ENCODE results near the gene CTNND2.

The CTNND2 gene

GRCh38 chr5:10934783-10935355 lies 969.4 kb downstream of the CTNND2 start:
- peaks cover 0 to 1% (median 0%) of the 10 kb centered on the region in 5 experiments for H3K9me3 ChIP-seq (ENCODE audit: control extremely low read depth in 1 of 5, control insufficient read depth in 4 of 5, insufficient read depth in 2 of 5, low read depth in 1 of 5, low read length in 4 of 5)
- WGBS (ENCODE audit: insufficient coverage): 36% methylated on average over 2 of the region's 7 CpGs
- no peak overlapping the region for H3K27ac ChIP-seq (ENCODE audit: insufficient read depth in 1 of 2, low read depth in 1 of 2, low read length in 2 of 2, poor library complexity in 1 of 2, severe bottlenecking in 2 of 2)
- H3K36me3 ChIP-seq (ENCODE audit: control insufficient read depth in 4 of 4, insufficient read depth in 4 of 4, low read length in 3 of 4): no peaks in the 10 kb centered on the region
- no peak overlapping the region for H3K4me3 ChIP-seq (ENCODE audit: control insufficient read depth in 1 of 7, extremely low read depth in 1 of 7, insufficient read depth in 4 of 7, low read depth in 2 of 7, low read length in 6 of 7)
- no peaks in the 10 kb centered on the region for H3K27me3 ChIP-seq (replicated peaks in 2 of 5; ENCODE audit: control insufficient read depth in 4 of 5, insufficient read depth in 5 of 5, low read length in 4 of 5)
- ChIA-PET CTCF (no interaction called here), POLR2A (no interaction called here)
- no peaks in the 10 kb centered on the region for H3K4me1 ChIP-seq (ENCODE audit: control extremely low read depth in 1 of 4, control insufficient read depth in 4 of 4, insufficient read depth in 4 of 4, low read length in 3 of 4)
- no peak for DNase-seq

GRCh38 chr5:10933121-10933520 lies 971.1 kb downstream of the CTNND2 start:
- Histone ChIP-seq H3K4me3 (ENCODE audit: control insufficient read depth in 1 of 7, extremely low read depth in 1 of 7, insufficient read depth in 4 of 7, low read depth in 2 of 7, low read length in 6 of 7) (no peak overlapping the region), H3K27me3 (replicated peaks in 2 of 5; ENCODE audit: control insufficient read depth in 4 of 5, insufficient read depth in 5 of 5, low read length in 4 of 5) (no peaks in the 10 kb centered on the region), H3K27ac (ENCODE audit: insufficient read depth in 1 of 2, low read depth in 1 of 2, low read length in 2 of 2, poor library complexity in 1 of 2, severe bottlenecking in 2 of 2) (no peak overlapping the region), H3K36me3 (ENCODE audit: control insufficient read depth in 4 of 4, insufficient read depth in 4 of 4, low read length in 3 of 4) (no peaks in the 10 kb centered on the region), H3K4me1 (ENCODE audit: control extremely low read depth in 1 of 4, control insufficient read depth in 4 of 4, insufficient read depth in 4 of 4, low read length in 3 of 4) (no peaks in the 10 kb centered on the region), H3K9me3 (ENCODE audit: control extremely low read depth in 1 of 5, control insufficient read depth in 4 of 5, insufficient read depth in 2 of 5, low read depth in 1 of 5, low read length in 4 of 5) (peaks cover 0 to 3% (median 0%) of the 10 kb centered on the region in 5 experiments)
- no peak for DNase-seq
- POLR2A ChIA-PET: no interaction called here
- CTCF ChIA-PET: no interaction called here
- 89% methylated on average over 4 of the region's 4 CpGs for WGBS (ENCODE audit: insufficient coverage)

- Histone ChIP-seq H3K27me3 (replicated peaks in 2 of 5; ENCODE audit: control insufficient read depth in 4 of 5, insufficient read depth in 5 of 5, low read length in 4 of 5) (no peaks in the 10 kb centered on the region), H3K4me1 (ENCODE audit: control extremely low read depth in 1 of 4, control insufficient read depth in 4 of 4, insufficient read depth in 4 of 4, low read length in 3 of 4) (no peaks in the 10 kb centered on the region), H3K4me3 (ENCODE audit: control insufficient read depth in 1 of 7, extremely low read depth in 1 of 7, insufficient read depth in 4 of 7, low read depth in 2 of 7, low read length in 6 of 7) (no peak overlapping the region), H3K27ac (ENCODE audit: insufficient read depth in 1 of 2, low read depth in 1 of 2, low read length in 2 of 2, poor library complexity in 1 of 2, severe bottlenecking in 2 of 2) (no peak overlapping the region), H3K36me3 (ENCODE audit: control insufficient read depth in 4 of 4, insufficient read depth in 4 of 4, low read length in 3 of 4) (no peaks in the 10 kb centered on the region), H3K9me3 (ENCODE audit: control extremely low read depth in 1 of 5, control insufficient read depth in 4 of 5, insufficient read depth in 2 of 5, low read depth in 1 of 5, low read length in 4 of 5) (peaks cover 0 to 4% (median 0%) of the 10 kb centered on the region in 5 experiments)
- CTCF ChIA-PET: no interaction called here
- WGBS (ENCODE audit: insufficient coverage): no CpG with 5 or more reads among the region's 1 CpG
- POLR2A ChIA-PET: no interaction called here
- DNase-seq: no peak
Measured at GRCh38 chr5:10932426-10932825, 971.8 kb downstream of the CTNND2 start.

GRCh38 chr5:10927608-10928007 lies 976.6 kb downstream of the CTNND2 start:
- H3K27me3 ChIP-seq (replicated peaks in 2 of 5; ENCODE audit: control insufficient read depth in 4 of 5, insufficient read depth in 5 of 5, low read length in 4 of 5): no peaks in the 10 kb centered on the region
- ChIA-PET CTCF (no interaction called here), POLR2A (no interaction called here)
- H3K4me1 ChIP-seq (ENCODE audit: control extremely low read depth in 1 of 4, control insufficient read depth in 4 of 4, insufficient read depth in 4 of 4, low read length in 3 of 4): no peaks in the 10 kb centered on the region
- no peak for DNase-seq
- H3K4me3 ChIP-seq (ENCODE audit: control insufficient read depth in 1 of 7, extremely low read depth in 1 of 7, insufficient read depth in 4 of 7, low read depth in 2 of 7, low read length in 6 of 7): no peak overlapping the region
- no peaks in the 10 kb centered on the region for H3K36me3 ChIP-seq (ENCODE audit: control insufficient read depth in 4 of 4, insufficient read depth in 4 of 4, low read length in 3 of 4)
- peaks cover 0 to 7% (median 0%) of the 10 kb centered on the region in 5 experiments for H3K9me3 ChIP-seq (ENCODE audit: control extremely low read depth in 1 of 5, control insufficient read depth in 4 of 5, insufficient read depth in 2 of 5, low read depth in 1 of 5, low read length in 4 of 5)
- H3K27ac ChIP-seq (ENCODE audit: insufficient read depth in 1 of 2, low read depth in 1 of 2, low read length in 2 of 2, poor library complexity in 1 of 2, severe bottlenecking in 2 of 2): no peak overlapping the region

DNA sequence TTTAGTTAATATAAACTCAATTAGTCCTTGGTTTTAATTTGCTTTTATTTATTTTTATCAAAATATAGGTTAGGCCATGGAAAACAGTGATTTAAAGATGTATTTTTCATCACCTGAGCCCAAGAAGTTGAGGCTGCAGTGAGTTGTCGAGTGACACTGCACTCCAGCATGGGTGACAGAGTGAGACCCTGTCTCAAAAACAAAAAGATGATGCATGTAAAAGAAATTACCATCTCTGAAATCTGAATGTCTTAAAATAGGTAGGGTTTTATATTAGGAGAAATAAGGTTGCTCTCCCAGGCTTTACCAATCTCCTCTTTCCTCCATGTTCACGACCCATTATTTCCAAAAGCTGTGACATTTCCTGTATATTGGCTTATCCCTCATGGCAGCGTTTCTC lies 980.9 kb downstream of the CTNND2 start:
- peaks cover 0 to 5% (median 0%) of the 10 kb centered on the region in 5 experiments for H3K9me3 ChIP-seq (ENCODE audit: control extremely low read depth in 1 of 5, control insufficient read depth in 4 of 5, insufficient read depth in 2 of 5, low read depth in 1 of 5, low read length in 4 of 5)

More for the DNA sequence above, 980.9 kb downstream of the CTNND2 start:
- no peak for DNase-seq
- Histone ChIP-seq H3K4me1 (ENCODE audit: control extremely low read depth in 1 of 4, control insufficient read depth in 4 of 4, insufficient read depth in 4 of 4, low read length in 3 of 4) (no peaks in the 10 kb centered on the region), H3K27ac (ENCODE audit: insufficient read depth in 1 of 2, low read depth in 1 of 2, low read length in 2 of 2, poor library complexity in 1 of 2, severe bottlenecking in 2 of 2) (no peak overlapping the region), H3K27me3 (replicated peaks in 2 of 5; ENCODE audit: control insufficient read depth in 4 of 5, insufficient read depth in 5 of 5, low read length in 4 of 5) (no peaks in the 10 kb centered on the region), H3K4me3 (ENCODE audit: control insufficient read depth in 1 of 7, extremely low read depth in 1 of 7, insufficient read depth in 4 of 7, low read depth in 2 of 7, low read length in 6 of 7) (no peak overlapping the region), H3K36me3 (ENCODE audit: control insufficient read depth in 4 of 4, insufficient read depth in 4 of 4, low read length in 3 of 4) (no peaks in the 10 kb centered on the region)
- 92% methylated on average over 3 of the region's 3 CpGs for WGBS (ENCODE audit: insufficient coverage)
- ChIA-PET POLR2A (no interaction called here), CTCF (no interaction called here)

All from common myeloid progenitor, CD34-positive (primary cell).